Measurements from ENCODE around the gene RPLP2. TPM values are rescaled to one million over a fixed set of nuclear protein-coding genes. Genes with fewer than 3 reads are reported as not detected.

RPLP2 gene
- total and polyA plus RNA-seq, 2 of the 4 experiments (the other 2 are of a cell fraction): 59.9 to 1,897 TPM

DNA sequence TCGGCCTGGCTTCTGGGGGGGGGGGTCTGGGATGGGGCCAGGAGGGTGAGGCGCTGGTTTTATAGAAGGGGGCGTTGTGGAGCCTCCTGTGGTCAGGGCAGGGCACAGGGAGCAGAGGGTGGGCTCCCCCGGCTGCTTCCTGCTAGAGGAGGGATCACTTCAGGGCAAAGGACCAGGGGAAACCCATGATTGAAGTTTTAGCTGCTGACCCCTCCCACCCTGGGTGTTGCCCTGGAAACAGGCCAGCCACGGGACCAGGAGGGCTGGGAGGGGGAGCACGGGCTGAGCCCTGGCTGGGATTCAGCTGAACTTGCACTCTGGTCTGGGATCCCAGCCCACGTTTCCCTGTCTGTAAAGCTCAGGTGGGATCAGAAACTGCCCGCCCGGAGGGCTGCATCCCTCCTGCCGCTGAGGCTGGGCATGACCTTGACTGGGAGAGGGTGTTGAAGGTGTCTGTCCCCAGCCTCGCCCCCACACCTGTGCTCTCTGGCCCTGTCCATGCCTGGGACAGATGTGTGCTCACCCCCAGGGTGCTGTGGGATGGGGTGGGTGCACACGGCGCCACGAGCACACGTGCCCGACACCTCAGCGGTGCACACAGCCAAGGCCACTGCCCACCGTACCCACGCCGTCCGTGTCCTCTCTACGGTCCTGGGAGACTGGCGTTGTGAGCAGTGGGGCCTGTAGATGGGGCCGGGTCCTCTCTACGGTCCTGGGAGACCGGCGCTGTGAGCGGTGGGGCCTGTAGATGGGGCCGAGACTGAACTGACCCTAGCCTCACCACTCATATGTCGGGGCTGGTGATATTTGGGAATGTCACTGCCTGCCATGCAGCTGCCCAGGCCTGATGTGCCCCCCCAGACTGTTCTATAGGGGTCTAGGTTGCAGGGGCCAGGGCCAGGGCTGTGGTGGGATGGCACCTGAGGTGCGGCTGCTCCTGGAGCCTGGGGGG, 35.2 kb downstream of the RPLP2 start:
- Histone ChIP-seq H2BK20ac (ENCODE audit: low read depth, low read length) (peak overlapping the region; percentile 92), H2AK5ac (ENCODE audit: low read depth, low read length) (peak overlapping the region; percentile 100), H4K20me1 (ENCODE audit: insufficient read depth, low read length) (peaks cover 43% of the 10 kb centered on the region), H3K36me3 (ENCODE audit: control insufficient read depth, insufficient read depth, low read length) (peaks cover 14% of the 10 kb centered on the region), H3K23ac (ENCODE audit: low read depth, low read length) (peak overlapping the region; percentile 90), H3K79me1 (ENCODE audit: low read depth in 1 of 2, low read length in 2 of 2) (peaks cover 23 to 68% of the 10 kb centered on the region in 2 experiments; a peak in 3 of 4 replicates), H4K5ac (ENCODE audit: low read depth, low read length) (peak overlapping the region; percentile 92), H4K91ac (ENCODE audit: insufficient read depth, low read depth, low read length) (peak overlapping the region; percentile 93), H2AK9ac (replicated peaks; ENCODE audit: low read depth, low read length, poor library complexity) (peak overlapping the region; percentile 100), H2BK15ac (ENCODE audit: low read depth, low read length) (peak overlapping the region; percentile 88; the same call in 2 of the 3 replicates), H3K9ac (ENCODE audit: low read depth, low read length) (peak overlapping the region; percentile 80), H3K4ac (ENCODE audit: low read depth, low read length) (peak overlapping the region; percentile 96), H3K4me3 (ENCODE audit: insufficient read depth, low read depth, low read length) (peak overlapping the region; percentile 98), H3K56ac (ENCODE audit: extremely low read depth, insufficient read depth, low read length) (peak overlapping the region; percentile 70), H2AFZ (replicated peaks; ENCODE audit: low read length, poor library complexity) (peak overlapping the region; percentile 79), H3K18ac (ENCODE audit: low read depth, low read length) (peak overlapping the region; percentile 90), H3K14ac (replicated peaks; ENCODE audit: low read depth, low read length) (peak overlapping the region; percentile 99), H3K27ac (ENCODE audit: insufficient read depth, low read length) (peak overlapping the region; percentile 98), H4K8ac (ENCODE audit: low read depth in 2 of 2, low read length in 2 of 2) (peak overlapping the region; percentile 32 to 91; a peak in 3 of 4 replicates), H3K4me1 (ENCODE audit: control insufficient read depth, insufficient read depth, low read length) (peaks cover 40% of the 10 kb centered on the region), H2BK120ac (ENCODE audit: low read depth, low read length) (peak overlapping the region; percentile 95), H2BK5ac (ENCODE audit: low read depth, low read length, poor library complexity, severe bottlenecking) (peak overlapping the region; percentile 100), H3K27me3 (ENCODE audit: control insufficient read depth, insufficient read depth, low read length) (no peaks in the 10 kb centered on the region), H3K4me2 (ENCODE audit: low read depth, low read length) (peak overlapping the region; percentile 92), H3K9me1 (ENCODE audit: insufficient read depth, low read length) (peaks cover 19% of the 10 kb centered on the region), H3K9me3 (ENCODE audit: control insufficient read depth, insufficient read depth, low read length) (no peaks in the 10 kb centered on the region)
- in situ Hi-C loops (cut with MboI; ENCODE audit: low sequenced_read_pairs): no loop called here
- CTCF ChIA-PET: no interaction called here
- BruUV-seq (replicated peaks): no TSS peak
- TF ChIP-seq CEBPB (IDR thresholded peaks at IDR 0.05; ENCODE audit: low read depth, low read length) (no peak), MAZ (IDR thresholded peaks at IDR 0.05; ENCODE audit: borderline replicate concordance, low read depth, low read length) (peak; percentile 83), POLR2A (IDR thresholded peaks at IDR 0.05; ENCODE audit: low read depth, low read length) (peak; percentile 53; the same call in 1 of the 2 replicates), MXI1 (IDR thresholded peaks at IDR 0.05; ENCODE audit: borderline replicate concordance, low read depth, low read length) (no peak; the same call in 1 of the 2 replicates), BHLHE40 (IDR thresholded peaks at IDR 0.05; ENCODE audit: low read depth, low read length) (peak; percentile 80)
- TF ChIP-seq, protein P1, sequence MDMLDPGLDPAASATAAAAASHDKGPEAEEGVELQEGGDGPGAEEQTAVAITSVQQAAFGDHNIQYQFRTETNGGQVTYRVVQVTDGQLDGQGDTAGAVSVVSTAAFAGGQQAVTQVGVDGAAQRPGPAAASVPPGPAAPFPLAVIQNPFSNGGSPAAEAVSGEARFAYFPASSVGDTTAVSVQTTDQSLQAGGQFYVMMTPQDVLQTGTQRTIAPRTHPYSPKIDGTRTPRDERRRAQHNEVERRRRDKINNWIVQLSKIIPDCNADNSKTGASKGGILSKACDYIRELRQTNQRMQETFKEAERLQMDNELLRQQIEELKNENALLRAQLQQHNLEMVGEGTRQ (IDR thresholded peaks at IDR 0.05; ENCODE audit: low read depth, low read length): peak; percentile 51; the same call in 1 of the 2 replicates
- POLR2A ChIA-PET (ENCODE audit: unreplicated experiment): interaction anchor here (1.0 to 1.6 kb wide), 2 partner anchors 10 to 15 kb away, joined by 6 to 12 read pairs; no protein-coding TSS in a partner anchor
- ATAC-seq (ENCODE audit: low read depth) (peak; percentile 30), DNase-seq (peak; percentile 87)
- intact Hi-C loops (cut with micrococcal nuclease): loop anchor here (10.0 kb wide), 1 partner anchor 210 kb away; no protein-coding TSS in a partner anchor
- dilution Hi-C loops (cut with HindIII; ENCODE audit: low sequenced_read_pairs, unreplicated experiment): no loop called here
- 27% methylated on average over 5 of the region's 31 CpGs; no CpG with 5 or more reads in 1 of the 2 experiments for WGBS, 2 experiments (ENCODE audit: extremely low coverage in 2 of 2, insufficient read length in 1 of 2)
